Skeletal muscle tissue (tissue), 4 donors: Measurements from ENCODE around the gene FGFR4. TPM values are rescaled to one million over a fixed set of nuclear protein-coding genes. Genes with fewer than 3 reads are reported as not detected.
"Not testable (repeated sequence)": the region's sequence is repeated elsewhere in the genome, so short reads cannot be mapped to it uniquely, and the experiment has no call there.

Source experiments
- H3K27ac ChIP-seq: one replicate; pipeline ENCODE4 v1.7.0; 2013; ENCODE audit warnings: mild to moderate bottlenecking, low read depth, low read length, inconsistent platforms
- H3K27me3 ChIP-seq, 3 donors: one replicate each; pipeline ENCODE4 v1.7.0; 2013; ENCODE audit warnings: low read length in 3 of 3; ENCODE audit not compliant: control insufficient read depth in 3 of 3, insufficient read depth in 3 of 3
- H3K36me3 ChIP-seq, 3 donors: one replicate each; pipeline ENCODE4 v1.7.0; 2013; ENCODE audit warnings: low read length in 3 of 3; ENCODE audit not compliant: control insufficient read depth in 3 of 3, insufficient read depth in 3 of 3
- H3K4me1 ChIP-seq, 3 donors: one replicate each; pipeline ENCODE4 v1.7.0; 2013; ENCODE audit warnings: low read length in 3 of 3, mild to moderate bottlenecking in 3 of 3; ENCODE audit not compliant: control insufficient read depth in 3 of 3, insufficient read depth in 3 of 3
- H3K4me3 ChIP-seq, 3 donors: one replicate each; pipeline ENCODE4 v1.7.0; 2013; ENCODE audit warnings: low read length in 3 of 3
- H3K9ac ChIP-seq, 3 donors: one replicate each; pipeline ENCODE4 v1.7.0; 2013; ENCODE audit warnings: low read length in 3 of 3, mild to moderate bottlenecking in 3 of 3, moderate library complexity in 2 of 3, low read depth in 1 of 3
- H3K9me3 ChIP-seq, 3 donors: one replicate each; pipeline ENCODE4 v1.7.0; 2013; ENCODE audit warnings: low read length in 3 of 3; ENCODE audit not compliant: control insufficient read depth in 3 of 3
- total RNA-seq: library from RNA; depleted of rRNA; stranded (reverse); fragments of >200 nt; gene quantifications from one replicate; pipeline ENCODE4 v1.2.3, GENCODE V29; 2014
- donor health status: Osteomylitis.

The FGFR4 gene
- total RNA-seq, result 51.1 TPM

DNA sequence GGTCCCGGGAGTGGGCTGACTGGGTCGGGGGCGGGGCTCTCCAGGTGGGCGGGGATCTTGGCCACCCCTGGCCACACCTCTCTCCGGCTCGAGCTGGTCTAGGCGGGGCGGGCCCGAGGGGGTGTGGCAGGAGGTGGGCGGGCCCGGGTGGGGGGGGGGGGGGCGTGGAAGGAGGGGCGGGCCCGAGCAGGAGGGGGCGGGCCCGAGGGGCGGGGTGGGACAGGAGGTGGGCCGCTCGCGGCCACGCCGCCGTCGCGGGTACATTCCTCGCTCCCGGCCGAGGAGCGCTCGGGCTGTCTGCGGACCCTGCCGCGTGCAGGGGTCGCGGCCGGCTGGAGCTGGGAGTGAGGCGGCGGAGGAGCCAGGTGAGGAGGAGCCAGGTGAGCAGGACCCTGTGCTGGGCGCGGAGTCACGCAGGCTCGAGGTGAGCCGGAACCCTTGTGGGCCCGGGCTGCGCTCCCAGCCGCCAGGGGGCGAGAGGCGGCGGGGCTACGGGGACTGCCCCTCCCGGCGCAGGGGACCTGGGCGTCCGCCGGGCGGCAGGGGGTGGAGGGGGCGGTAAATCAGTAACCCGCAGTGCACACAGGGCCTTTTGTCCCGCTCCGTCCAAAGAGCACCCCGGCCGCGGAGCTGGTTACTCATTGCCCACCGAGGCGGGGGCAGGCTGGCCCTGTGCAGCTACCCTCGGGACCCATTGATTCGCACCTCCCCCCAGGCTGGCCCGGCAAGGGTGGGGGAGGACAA lies at the start of gene FGFR4:
FGFR4 (plus strand) TSS at position 262 of the 744 bp plus-strand sequence. CDS start 2,688 bp downstream, outside the sequence.
- peaks cover 22 to 65% (median 60%) of the 10 kb centered on the region in 3 donors for H3K27me3 ChIP-seq
- peak within 1 kb of the TSS in 2 of 3 donors; percentile 35 to 52 for H3K4me3 ChIP-seq
- H3K9ac ChIP-seq, result peak within 1 kb of the TSS in 1 of 3 donors; percentile 25
- no peaks in the 10 kb centered on the region for H3K36me3 ChIP-seq
- H3K27ac ChIP-seq, result no peak within 1 kb of the TSS
- peaks cover 5 to 30% (median 14%) of the 10 kb centered on the region in 3 donors for H3K4me1 ChIP-seq
- H3K9me3 ChIP-seq, result no peaks in the 10 kb centered on the region

DNA sequence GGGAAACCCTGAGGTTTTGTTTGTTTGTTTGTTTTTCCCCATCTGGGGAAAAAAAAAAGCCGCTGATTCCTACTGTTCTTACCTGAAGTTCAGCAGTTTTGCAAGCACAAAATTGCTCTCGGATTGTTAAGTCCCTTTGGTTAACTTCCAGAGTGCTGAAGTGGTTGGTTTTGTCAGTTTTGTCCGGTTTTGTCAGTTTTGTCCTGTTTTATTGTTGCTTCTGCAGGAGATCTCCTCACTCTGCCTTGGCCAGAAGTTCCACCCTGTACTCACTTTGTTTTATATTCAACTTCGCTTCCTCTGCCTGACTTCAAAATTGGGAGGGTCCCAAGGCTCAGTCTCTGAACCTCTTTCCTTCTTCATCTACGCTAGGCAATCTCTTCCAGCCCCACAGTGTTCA lies 49.8 kb upstream of the FGFR4 start:
- Histone ChIP-seq H3K9ac (no peak overlapping the region), H3K9me3 (no peaks in the 10 kb centered on the region), H3K27me3 (no peaks in the 10 kb centered on the region), H3K4me3 (no peak overlapping the region), H3K4me1 (peaks cover 3 to 6% (median 5%) of the 10 kb centered on the region in 3 donors), H3K27ac (no peak overlapping the region), H3K36me3 (peaks cover 7 to 9% (median 9%) of the 10 kb centered on the region in 3 donors)

DNA sequence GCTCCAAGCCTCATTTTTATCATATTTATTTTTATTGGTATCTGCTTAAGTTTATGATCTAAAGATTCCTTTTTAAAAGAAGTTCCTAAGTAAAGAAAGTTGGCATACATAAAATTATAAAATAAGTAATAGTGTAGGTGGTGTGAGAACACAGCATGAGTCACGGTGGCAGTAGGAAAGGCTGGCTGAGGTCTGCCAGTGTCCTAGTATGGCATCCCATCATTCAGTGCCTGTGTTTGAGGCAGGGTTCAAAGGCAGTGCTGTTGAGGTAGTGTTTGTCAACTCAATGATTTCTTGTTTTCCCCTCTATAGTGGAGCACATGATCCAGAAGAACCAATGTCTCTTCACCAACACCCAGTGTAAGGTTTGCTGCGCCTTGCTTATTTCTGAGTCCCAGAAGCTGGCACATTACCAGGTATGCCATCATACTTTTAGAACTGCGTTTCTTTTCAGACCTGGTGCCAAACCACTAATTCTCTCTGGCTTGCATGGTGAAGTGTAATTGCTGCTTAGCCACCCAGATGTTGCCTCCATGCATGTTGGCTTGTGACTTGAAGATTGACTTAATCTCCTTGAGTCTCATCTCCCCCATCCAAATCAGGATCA lies 45.8 kb upstream of the FGFR4 start:
- Histone ChIP-seq H3K9ac (no peak overlapping the region), H3K27me3 (no peaks in the 10 kb centered on the region), H3K4me1 (peaks cover 3 to 6% (median 5%) of the 10 kb centered on the region in 3 donors), H3K4me3 (no peak overlapping the region), H3K27ac (no peak overlapping the region), H3K36me3 (peaks cover 16 to 36% (median 35%) of the 10 kb centered on the region in 3 donors), H3K9me3 (no peaks in the 10 kb centered on the region)

DNA sequence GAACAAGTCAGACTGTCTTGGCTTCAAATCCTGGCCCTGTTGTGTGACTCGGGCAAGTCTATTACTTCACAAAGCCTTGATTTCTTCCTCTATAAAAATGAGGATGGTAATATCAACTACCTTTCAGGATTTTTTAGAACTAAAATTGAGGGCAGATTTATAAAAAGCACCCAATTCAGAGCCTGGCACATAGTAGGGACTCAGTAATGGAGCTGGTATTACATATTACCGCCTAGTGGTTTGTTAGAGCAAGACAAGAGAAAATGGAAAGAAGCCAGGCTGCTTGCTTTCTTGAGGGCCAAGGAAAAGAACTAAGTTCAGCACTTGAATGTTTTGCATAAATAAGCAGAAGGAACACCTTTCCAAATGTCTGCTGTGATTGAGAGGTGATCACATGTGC lies 44.8 kb upstream of the FGFR4 start:
- H3K27me3 ChIP-seq, result no peaks in the 10 kb centered on the region
- H3K27ac ChIP-seq, result no peak overlapping the region
- no peak overlapping the region for H3K9ac ChIP-seq
- no peak overlapping the region for H3K4me3 ChIP-seq
- H3K36me3 ChIP-seq, result peaks cover 16 to 37% (median 35%) of the 10 kb centered on the region in 3 donors
- H3K9me3 ChIP-seq, result no peaks in the 10 kb centered on the region
- H3K4me1 ChIP-seq, result peaks cover 3 to 5% (median 3%) of the 10 kb centered on the region in 3 donors

DNA sequence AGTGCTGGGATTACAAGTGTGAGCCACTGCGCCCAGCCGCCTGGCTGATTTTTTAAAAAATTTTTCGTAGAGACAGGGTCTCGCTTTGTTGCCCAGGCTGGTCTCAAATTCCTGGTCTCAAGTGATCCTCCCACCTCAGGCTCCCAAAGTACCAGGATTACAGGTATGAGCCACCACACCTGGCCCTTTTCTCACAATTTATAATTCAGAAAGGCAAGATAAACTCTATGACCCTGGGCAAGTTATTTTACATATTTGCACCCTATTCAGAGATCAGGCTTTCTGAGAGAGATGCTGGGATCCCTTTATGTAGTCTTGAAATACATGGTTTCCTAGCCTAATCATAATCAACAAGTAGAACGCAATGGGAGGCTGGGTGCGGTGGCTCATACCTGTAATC lies 43.6 kb upstream of the FGFR4 start:
- Histone ChIP-seq H3K4me3 (no peak overlapping the region), H3K36me3 (peaks cover 18 to 37% (median 35%) of the 10 kb centered on the region in 3 donors), H3K9ac (no peak overlapping the region), H3K27ac (no peak overlapping the region), H3K4me1 (peaks cover 3 to 5% (median 3%) of the 10 kb centered on the region in 3 donors), H3K27me3 (no peaks in the 10 kb centered on the region), H3K9me3 (no peaks in the 10 kb centered on the region)

DNA sequence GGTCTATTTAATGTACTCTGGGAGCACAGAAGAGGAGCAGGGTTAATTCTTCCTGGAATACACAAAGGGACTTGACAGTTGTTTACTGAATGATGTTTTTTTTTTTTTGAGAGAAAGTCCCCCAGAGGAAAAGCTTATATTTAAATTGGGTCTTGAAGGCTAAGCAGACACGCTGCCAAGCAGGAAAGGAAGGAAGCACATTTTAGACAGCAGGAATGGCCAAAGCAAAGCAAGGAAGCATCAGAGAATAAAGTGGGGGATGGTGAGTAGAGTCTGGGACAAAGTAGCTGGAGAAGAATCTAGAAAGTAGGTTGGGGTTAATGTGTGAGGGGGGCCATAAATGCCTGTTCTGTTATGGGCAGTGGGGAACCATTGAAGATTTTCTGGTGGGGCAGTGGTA lies 42.8 kb upstream of the FGFR4 start:
- no peaks in the 10 kb centered on the region for H3K9me3 ChIP-seq
- H3K4me1 ChIP-seq, result peaks cover 3 to 5% (median 3%) of the 10 kb centered on the region in 3 donors
- H3K4me3 ChIP-seq, result no peak overlapping the region
- H3K27ac ChIP-seq, result no peak overlapping the region
- no peaks in the 10 kb centered on the region for H3K27me3 ChIP-seq
- H3K9ac ChIP-seq, result no peak overlapping the region
- peaks cover 18 to 37% (median 35%) of the 10 kb centered on the region in 3 donors for H3K36me3 ChIP-seq

DNA sequence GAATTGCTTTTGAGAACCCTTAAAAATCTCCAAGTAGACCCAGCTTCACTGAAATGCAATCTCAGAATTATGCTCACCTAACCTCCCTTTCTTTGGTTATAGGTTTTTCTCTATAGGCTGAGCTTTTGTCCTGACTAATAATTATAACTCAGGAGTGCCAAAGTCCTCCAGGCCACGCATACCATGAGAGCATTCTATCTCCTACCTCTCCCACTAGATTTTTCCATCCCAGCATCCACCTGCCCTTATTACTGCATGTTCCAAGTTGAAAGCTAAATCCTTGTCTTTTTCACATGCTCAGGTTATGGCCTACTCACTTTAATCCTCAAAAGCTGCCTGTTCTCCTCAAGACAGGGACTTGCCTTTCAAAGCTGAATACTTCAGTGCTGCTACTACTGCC lies 42.1 kb upstream of the FGFR4 start:
- Histone ChIP-seq H3K27ac (no peak overlapping the region), H3K4me3 (no peak overlapping the region), H3K36me3 (peaks cover 22 to 42% (median 41%) of the 10 kb centered on the region in 3 donors), H3K27me3 (no peaks in the 10 kb centered on the region), H3K9ac (no peak overlapping the region), H3K9me3 (no peaks in the 10 kb centered on the region), H3K4me1 (peaks cover 3 to 5% (median 3%) of the 10 kb centered on the region in 3 donors)

DNA sequence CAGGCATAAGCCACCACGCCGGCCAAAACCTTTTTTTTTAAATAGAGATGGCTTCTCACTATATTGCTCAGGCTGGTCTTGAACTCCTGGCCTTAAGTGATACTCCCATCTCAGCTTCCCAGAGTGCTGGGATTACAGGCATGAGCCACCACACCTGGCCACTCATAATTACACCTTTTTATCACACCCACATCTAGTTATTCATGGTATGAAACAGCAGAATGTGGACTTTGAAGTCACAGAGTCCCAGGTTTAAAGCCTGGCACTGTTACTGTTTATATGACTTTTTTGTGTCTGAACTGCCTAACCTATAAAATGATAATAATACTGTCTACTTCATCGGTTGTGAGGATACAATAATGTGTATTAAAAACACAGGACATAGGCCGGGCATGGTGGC lies 41.1 kb upstream of the FGFR4 start:
- no peaks in the 10 kb centered on the region for H3K9me3 ChIP-seq
- no peak overlapping the region for H3K4me3 ChIP-seq
- no peaks in the 10 kb centered on the region for H3K27me3 ChIP-seq
- H3K27ac ChIP-seq, result no peak overlapping the region
- H3K4me1 ChIP-seq, result peaks cover 3 to 5% (median 3%) of the 10 kb centered on the region in 3 donors
- no peak overlapping the region for H3K9ac ChIP-seq
- H3K36me3 ChIP-seq, result peaks cover 26 to 45% (median 45%) of the 10 kb centered on the region in 3 donors

DNA sequence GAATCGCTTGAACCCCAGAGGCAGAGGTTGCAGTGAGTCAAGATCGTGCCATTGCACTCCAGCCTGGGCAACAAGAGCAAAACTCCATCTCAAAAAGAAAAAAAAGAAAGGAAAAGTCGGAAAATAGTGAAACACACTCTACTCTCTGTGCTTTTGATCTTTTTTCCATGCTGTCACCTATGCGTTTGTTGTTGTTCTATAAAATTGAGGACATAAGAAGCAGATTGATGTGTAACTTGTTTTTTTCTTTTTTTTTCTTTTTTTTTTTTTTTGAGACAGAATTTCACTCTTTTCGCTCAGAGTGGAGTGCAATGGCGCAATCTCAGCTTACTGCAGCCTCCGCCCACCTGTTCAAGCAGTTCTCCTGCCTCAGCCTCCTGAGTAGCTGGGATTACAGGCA lies 38.2 kb upstream of the FGFR4 start:
- not testable (repeated sequence) for H3K27me3 ChIP-seq, H3K9ac ChIP-seq, H3K27ac ChIP-seq, H3K4me1 ChIP-seq, H3K9me3 ChIP-seq, H3K4me3 ChIP-seq
- peaks cover 30 to 43% (median 33%) of the 10 kb centered on the region in 3 donors for H3K36me3 ChIP-seq

DNA sequence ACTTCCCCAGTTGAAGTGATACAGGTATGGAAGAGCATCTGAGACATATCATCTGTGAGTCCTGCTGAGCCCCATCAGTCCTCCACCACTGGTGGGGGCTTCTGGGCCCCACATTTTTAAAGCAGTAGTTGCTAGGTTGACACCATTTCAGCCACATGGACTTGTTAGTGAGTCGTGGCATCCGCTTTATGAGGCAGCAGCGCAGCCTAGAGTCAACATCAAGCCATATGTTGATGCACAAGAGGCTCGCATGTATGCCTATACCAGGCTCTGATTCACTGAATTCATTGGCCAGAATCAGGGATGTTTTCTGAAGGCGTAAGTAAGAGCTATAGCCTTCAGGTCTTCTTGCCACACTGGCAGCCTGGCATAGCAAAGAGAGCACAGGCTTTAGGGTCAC lies 37.4 kb upstream of the FGFR4 start:
- Histone ChIP-seq H3K9ac (no peak overlapping the region), H3K9me3 (no peaks in the 10 kb centered on the region), H3K4me3 (no peak overlapping the region), H3K27ac (no peak overlapping the region), H3K4me1 (no peaks in the 10 kb centered on the region), H3K27me3 (no peaks in the 10 kb centered on the region), H3K36me3 (peaks cover 26 to 36% (median 29%) of the 10 kb centered on the region in 3 donors)
